Erythroblast (primary cell): Measurements from ENCODE around the gene STOML3.

Experiments
- GATA1 ChIP-seq: IDR thresholded peaks from 2 replicates; pipeline ENCODE4 v1.6.1; 2011; ENCODE audit warnings: low read depth, mild to moderate bottlenecking, control low read depth, low read length, moderate library complexity
- POLR2A ChIP-seq: IDR thresholded peaks from 2 replicates; pipeline ENCODE4 v1.6.1; 2011; ENCODE audit warnings: mild to moderate bottlenecking, low read length

DNA sequence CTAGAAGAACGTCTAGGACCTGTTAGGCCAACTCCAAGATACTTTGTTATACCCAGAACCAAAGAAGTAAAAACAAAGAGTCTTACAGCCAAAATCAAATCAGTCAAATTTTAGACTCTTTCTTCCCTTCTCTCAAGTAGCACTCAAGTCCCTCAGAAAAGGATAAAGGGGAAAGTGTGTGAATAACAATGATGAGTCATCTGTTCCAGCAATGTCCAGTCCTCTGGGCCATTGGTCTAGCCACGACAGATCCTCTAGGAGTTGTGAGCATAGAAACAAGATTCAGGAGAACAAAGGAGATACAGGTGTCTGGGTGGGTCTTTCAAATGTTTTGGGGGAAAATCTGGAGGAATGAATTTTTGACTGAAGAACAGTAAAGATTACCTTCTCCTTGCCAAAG, 36.3 kb downstream of the STOML3 start:
- TF ChIP-seq POLR2A (no peak), GATA1 (no peak)
